GM12892 (cell line): ENCODE measurements around the gene CFAP70.

Experiments used
- POLR2A ChIP-seq: IDR thresholded peaks from 2 replicates; pipeline ENCODE4 v1.6.1; 2011; ENCODE audit warnings: low read depth, low read length, control low read depth
- POLR2AphosphoS5 ChIP-seq: IDR thresholded peaks from 2 replicates; pipeline ENCODE4 v1.6.1; 2011; ENCODE audit warnings: low read depth, low read length, control low read depth

- TF ChIP-seq POLR2AphosphoS5 (no peak), POLR2A (no peak)
These were observed 51.4 kb downstream of the CFAP70 start for GRCh38 chr10:73307203-73307800.
